GM19328 (cell line): ENCODE data around the gene SRXN1.
"Not testable (repeated sequence)": the region's sequence is repeated elsewhere in the genome, so short reads cannot be mapped to it uniquely, and the experiment has no call there.

ENCODE experiments used
- ATAC-seq: cut with Tn5 transposase; IDR thresholded peaks from one replicate; pipeline ENCODE4 v1.9.1; 2021; ENCODE audit warnings: mild to moderate bottlenecking, moderate library complexity; ENCODE audit not compliant: unreplicated experiment

The SRXN1 gene

GRCh38 chr20:655726-656624 lies 3.0 kb upstream of the SRXN1 start:
- no peak for ATAC-seq

GRCh38 chr20:654417-654750 lies 1.4 kb upstream of the SRXN1 start:
- ATAC-seq: no peak

- no peak for ATAC-seq
Observed at GRCh38 chr20:653590-654416, 803 bp upstream of the SRXN1 start.

- ATAC-seq: peak; percentile 17
Observed at GRCh38 chr20:652615-653109, 338 bp downstream of the SRXN1 start.

GRCh38 chr20:651713-652614 lies 1.0 kb downstream of the SRXN1 start:
- ATAC-seq: no peak

GRCh38 chr20:650954-651353 lies 2.0 kb downstream of the SRXN1 start:
- no peak for ATAC-seq

- ATAC-seq: no peak
Observed at GRCh38 chr20:650281-650680, 2.7 kb downstream of the SRXN1 start.

- no peak for ATAC-seq
Observed at GRCh38 chr20:647479-648019, 5.5 kb downstream of the SRXN1 start.

GRCh38 chr20:646868-647233 lies 6.1 kb downstream of the SRXN1 start:
- ATAC-seq: no peak

GRCh38 chr20:646107-646867 lies 6.7 kb downstream of the SRXN1 start:
- ATAC-seq: no peak

GRCh38 chr20:645318-646106 lies 7.5 kb downstream of the SRXN1 start:
- peak; percentile 70 for ATAC-seq

GRCh38 chr20:644692-645317 lies 8.2 kb downstream of the SRXN1 start:
- no peak for ATAC-seq

GRCh38 chr20:642398-643174 lies 10.4 kb downstream of the SRXN1 start:
- ATAC-seq: no peak

GRCh38 chr20:642013-642397 lies 11.0 kb downstream of the SRXN1 start:
- ATAC-seq: not testable (repeated sequence)

- no peak for ATAC-seq
Observed at GRCh38 chr20:641516-641875, 11.5 kb downstream of the SRXN1 start.

GRCh38 chr20:640674-641515 lies 12.1 kb downstream of the SRXN1 start:
- no peak for ATAC-seq

- ATAC-seq: no peak
Observed at GRCh38 chr20:638579-638978, 14.4 kb downstream of the SRXN1 start.
